GM23338 (cell line): ENCODE data around the gene SRCAP. TPM values are rescaled to one million over a fixed set of nuclear protein-coding genes. Genes with fewer than 3 reads are reported as not detected.

Experiments used
- ATAC-seq: fragments of 200-7000 bp; cut with Tn5 transposase; 3 replicates; pipeline ENCODE4 v1.9.1; 2020
- DNase-seq: peaks from one replicate; pipeline ENCODE4 v3.0.0-alpha.2; 2015; ENCODE audit warnings: low spot score
- H2AFZ ChIP-seq: fragments of 200-600 bp; sonication (generic); 2 replicates; pipeline ENCODE4 v1.8.0; 2016; ENCODE audit warnings: antibody characterized with exemption, mild to moderate bottlenecking, moderate library complexity
- H3F3A ChIP-seq: fragments of 200-600 bp; sonication (generic); replicated peaks from 2 replicates; pipeline ENCODE4 v1.8.0; 2017; ENCODE audit warnings: antibody characterized with exemption, mixed run types, low read depth
- H3K27ac ChIP-seq: fragments of 200-600 bp; sonication (generic); 2 replicates; pipeline ENCODE4 v1.6.1; 2016; ENCODE audit warnings: low read depth
- H3K27me3 ChIP-seq: fragments of 200-600 bp; sonication (generic); 2 replicates; pipeline ENCODE4 v1.8.0; 2016; ENCODE audit warnings: mild to moderate bottlenecking, mixed run types, moderate library complexity; ENCODE audit not compliant: insufficient read depth
- H3K36me3 ChIP-seq: fragments of 200-600 bp; sonication (generic); 2 replicates; pipeline ENCODE4 v1.8.0; 2016; ENCODE audit warnings: mild to moderate bottlenecking; ENCODE audit not compliant: insufficient read depth
- H3K4me1 ChIP-seq: fragments of 200-600 bp; sonication (generic); 2 replicates; pipeline ENCODE4 v1.8.0; 2016; ENCODE audit warnings: mild to moderate bottlenecking, moderate library complexity; ENCODE audit not compliant: insufficient read depth
- H3K4me2 ChIP-seq: fragments of 200-600 bp; sonication (generic); 2 replicates; pipeline ENCODE4 v1.7.1; 2017; ENCODE audit warnings: mixed run types
- H3K4me3 ChIP-seq: fragments of 200-600 bp; sonication (generic); 2 replicates; pipeline ENCODE4 v1.6.1; 2016; ENCODE audit warnings: mixed run types
- H3K79me2 ChIP-seq: fragments of 200-600 bp; sonication (generic); replicated peaks from 2 replicates; pipeline ENCODE4 v1.8.0; 2017; ENCODE audit warnings: mild to moderate bottlenecking; ENCODE audit not compliant: insufficient read depth
- H3K9me2 ChIP-seq: fragments of 200-600 bp; sonication (generic); 2 replicates; pipeline ENCODE4 v1.8.0; 2017; ENCODE audit not compliant: insufficient read depth
- H4K20me1 ChIP-seq: fragments of 200-600 bp; sonication (generic); replicated peaks from 2 replicates; pipeline ENCODE4 v1.8.0; 2017; ENCODE audit warnings: mild to moderate bottlenecking; ENCODE audit not compliant: insufficient read depth
- H3K27ac Mint-ChIP-seq: 2 replicates; pipeline ENCODE4 v1.8.0; 2020; ENCODE audit warnings: inconsistent platforms, mild to moderate bottlenecking, moderate library complexity, mixed read lengths
- H3K27me3 Mint-ChIP-seq: 3 replicates; pipeline ENCODE4 v1.8.0; 2022; ENCODE audit warnings: low read depth, mild to moderate bottlenecking, moderate library complexity, mixed read lengths, inconsistent platforms; ENCODE audit not compliant: insufficient read depth, poor library complexity
- H3K36me3 Mint-ChIP-seq: 3 replicates; pipeline ENCODE4 v1.8.0; 2021; ENCODE audit warnings: low read depth, mild to moderate bottlenecking, inconsistent platforms, moderate library complexity, mixed read lengths
- H3K4me1 Mint-ChIP-seq: 3 replicates; pipeline ENCODE4 v1.8.0; 2020; ENCODE audit warnings: mild to moderate bottlenecking, inconsistent platforms, mixed read lengths
- H3K4me3 Mint-ChIP-seq: 3 replicates; pipeline ENCODE4 v1.8.0; 2021; ENCODE audit warnings: moderate library complexity, mild to moderate bottlenecking, inconsistent platforms, mixed read lengths
- H3K9me3 Mint-ChIP-seq: 3 replicates; pipeline ENCODE4 v1.8.0; 2020; ENCODE audit warnings: moderate library complexity, mild to moderate bottlenecking, inconsistent platforms, mixed read lengths
- ETS1 ChIP-seq: IDR thresholded peaks from 2 replicates; pipeline ENCODE4 v1.6.1; 2016; ENCODE audit warnings: antibody characterized with exemption
- EZH2phosphoT487 ChIP-seq: fragments of 200-600 bp; sonication (generic); IDR thresholded peaks from one replicate; pipeline ENCODE4 v1.8.1; 2018; ENCODE audit warnings: antibody characterized with exemption; ENCODE audit not compliant: unreplicated experiment
- NANOG ChIP-seq: IDR thresholded peaks from 2 replicates; pipeline ENCODE4 v1.6.1; 2016; ENCODE audit warnings: antibody characterized with exemption, borderline replicate concordance
- POLR2AphosphoS5 ChIP-seq: IDR thresholded peaks from 2 replicates; pipeline ENCODE4 v1.6.1; 2016; ENCODE audit warnings: antibody characterized with exemption, low read depth
- STAT1 ChIP-seq: IDR thresholded peaks from one replicate; pipeline ENCODE4 v1.6.1; 2016; ENCODE audit warnings: antibody characterized with exemption; ENCODE audit not compliant: unreplicated experiment
- ZNF114 ChIP-seq: fragments of 250-450 bp; sonication (Bioruptor Pico); IDR thresholded peaks from 2 replicates; pipeline ENCODE4 v1.5.0; 2020; ENCODE audit warnings: mild to moderate bottlenecking, moderate library complexity
- ZNF331 ChIP-seq: fragments of 250-450 bp; sonication (Bioruptor Pico); IDR thresholded peaks from 2 replicates; pipeline ENCODE4 v1.5.0; 2020; ENCODE audit warnings: low read depth, mild to moderate bottlenecking, moderate library complexity
- polyA plus RNA-seq: library from polyadenylated mRNA; unstranded; fragments of >200 nt; fragmentation: Nextera tagmentation; extraction: Ambion mirVana; gene quantifications from 2 replicates; pipeline ENCODE4 v1.2.1, GENCODE V29; 2016
- total RNA-seq: library from RNA; depleted of rRNA; stranded (reverse); fragments of >200 nt; shearing (Covaris generic); gene quantifications from 2 replicates; pipeline ENCODE4 v1.2.3, GENCODE V29; 2014
- TF ChIP-seq, protein P1 (sequence below), 2 experiments: fragments of 200-600 bp in 1 of 2; sonication (generic) in 1 of 2; conservative IDR thresholded peaks; 2 replicates each; pipeline versions ENCODE4 v1.5.1 to v1.6.1; 2016 to 2017; ENCODE audit warnings: antibody characterized with exemption in 2 of 2, low read depth in 2 of 2, mild to moderate bottlenecking in 2 of 2, moderate library complexity in 1 of 2

The SRCAP gene
- total and polyA plus RNA-seq, 2 experiments from 2014 or later = 15.3 to 38.4 TPM

DNA sequence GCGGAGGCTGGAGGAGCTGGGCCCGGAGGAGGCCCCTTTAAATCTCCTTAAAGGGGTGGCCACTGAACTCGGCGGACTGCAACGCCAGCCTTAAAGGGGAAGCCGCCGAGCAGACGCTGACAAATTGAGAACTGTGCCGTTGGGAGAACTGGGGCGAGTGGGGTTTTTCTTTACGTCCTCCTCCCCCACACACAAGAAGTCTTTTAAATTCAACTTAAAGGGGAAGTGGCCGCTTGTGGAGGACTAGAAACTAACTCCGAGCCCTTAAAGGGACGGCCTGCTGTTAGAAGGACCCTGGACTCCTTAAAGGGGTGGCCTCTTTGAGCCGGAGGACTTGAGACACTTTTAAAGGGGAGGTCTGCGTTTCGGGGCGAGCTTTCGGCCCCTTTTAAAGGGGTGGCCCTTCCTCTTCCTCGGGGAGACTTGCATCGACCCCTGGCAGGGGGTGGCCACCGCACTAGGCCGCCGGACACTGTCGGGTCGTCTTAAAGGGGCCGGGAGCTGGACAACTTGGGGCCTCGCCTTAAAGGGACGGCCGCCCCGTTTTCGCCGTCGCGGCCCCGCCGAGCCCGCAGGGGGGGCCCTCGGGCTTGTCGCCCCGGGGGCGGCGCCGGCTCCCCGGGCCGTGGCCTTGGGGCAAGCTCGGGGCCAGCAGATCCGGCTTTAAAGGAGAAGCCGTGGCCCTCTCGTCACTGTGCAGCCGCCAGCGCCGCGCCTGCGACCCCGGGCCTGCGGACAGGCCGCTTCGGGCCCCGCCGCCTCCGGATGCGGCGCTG lies 40.1 kb upstream of the SRCAP start:
- no peaks in the 10 kb centered on the region for H3K9me2 ChIP-seq
- peaks cover 20% of the 10 kb centered on the region for H3F3A ChIP-seq
- peak overlapping the region; percentile 58 for H3K4me3 ChIP-seq
- no peaks in the 10 kb centered on the region; the same call in 2 of the 3 replicates for H3K9me3 Mint-ChIP-seq
- H2AFZ ChIP-seq = peak overlapping the region; percentile 34
- peak overlapping the region; percentile 99 for H3K27ac Mint-ChIP-seq
- ATAC-seq = peak; percentile 27
- TF ChIP-seq, protein P1, sequence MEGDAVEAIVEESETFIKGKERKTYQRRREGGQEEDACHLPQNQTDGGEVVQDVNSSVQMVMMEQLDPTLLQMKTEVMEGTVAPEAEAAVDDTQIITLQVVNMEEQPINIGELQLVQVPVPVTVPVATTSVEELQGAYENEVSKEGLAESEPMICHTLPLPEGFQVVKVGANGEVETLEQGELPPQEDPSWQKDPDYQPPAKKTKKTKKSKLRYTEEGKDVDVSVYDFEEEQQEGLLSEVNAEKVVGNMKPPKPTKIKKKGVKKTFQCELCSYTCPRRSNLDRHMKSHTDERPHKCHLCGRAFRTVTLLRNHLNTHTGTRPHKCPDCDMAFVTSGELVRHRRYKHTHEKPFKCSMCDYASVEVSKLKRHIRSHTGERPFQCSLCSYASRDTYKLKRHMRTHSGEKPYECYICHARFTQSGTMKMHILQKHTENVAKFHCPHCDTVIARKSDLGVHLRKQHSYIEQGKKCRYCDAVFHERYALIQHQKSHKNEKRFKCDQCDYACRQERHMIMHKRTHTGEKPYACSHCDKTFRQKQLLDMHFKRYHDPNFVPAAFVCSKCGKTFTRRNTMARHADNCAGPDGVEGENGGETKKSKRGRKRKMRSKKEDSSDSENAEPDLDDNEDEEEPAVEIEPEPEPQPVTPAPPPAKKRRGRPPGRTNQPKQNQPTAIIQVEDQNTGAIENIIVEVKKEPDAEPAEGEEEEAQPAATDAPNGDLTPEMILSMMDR (conservative IDR thresholded peaks at IDR 0.05; ENCODE audit: low read depth in 2 of 2) = 0 out of 4 replicates have a peak, but pooled peaks of 1 of the 2 experiments have one; percentile 16
- no peak for TF ChIP-seq POLR2AphosphoS5
- TF ChIP-seq NANOG = no peak
- peaks cover 10% of the 10 kb centered on the region; the same call in 2 of the 3 replicates for H3K4me1 Mint-ChIP-seq
- no peaks in the 10 kb centered on the region for H3K36me3 ChIP-seq
- H3K4me2 ChIP-seq = peak overlapping the region; percentile 88
- peaks cover 50% of the 10 kb centered on the region for H3K27me3 ChIP-seq
- peaks cover 23% of the 10 kb centered on the region for H3K36me3 Mint-ChIP-seq
- peak; percentile 94 for DNase-seq
- H3K79me2 ChIP-seq = no peaks in the 10 kb centered on the region
- H3K27ac ChIP-seq = peak overlapping the region; percentile 83
- peaks cover 10% of the 10 kb centered on the region; the same call in 1 of the 2 replicates for H3K4me1 ChIP-seq
- H3K4me3 Mint-ChIP-seq = peak overlapping the region; percentile 97
- peaks cover 38% of the 10 kb centered on the region for H4K20me1 ChIP-seq
- H3K27me3 Mint-ChIP-seq = peaks cover 52% of the 10 kb centered on the region

- H3K4me2 ChIP-seq = peak overlapping the region; percentile 88
- peak overlapping the region; percentile 58 for H3K4me3 ChIP-seq
- H3K27me3 ChIP-seq = peaks cover 51% of the 10 kb centered on the region
- H3K4me3 Mint-ChIP-seq = peak overlapping the region; percentile 68; the same call in 2 of the 3 replicates
- no peak overlapping the region for H2AFZ ChIP-seq
- peaks cover 52% of the 10 kb centered on the region for H3K27me3 Mint-ChIP-seq
- peak; percentile 6; the same call in 2 of the 3 replicates for ATAC-seq
- DNase-seq = peak; percentile 43
- peaks cover 10% of the 10 kb centered on the region; the same call in 2 of the 3 replicates for H3K4me1 Mint-ChIP-seq
- H3K27ac Mint-ChIP-seq = no peak overlapping the region
- no peak overlapping the region for H3K27ac ChIP-seq
- no peaks in the 10 kb centered on the region for H3K79me2 ChIP-seq
- no peak for TF ChIP-seq NANOG
- TF ChIP-seq ZNF114 = no peak
- no peak for TF ChIP-seq EZH2phosphoT487
- TF ChIP-seq STAT1 = no peak
- TF ChIP-seq ETS1 = no peak
- TF ChIP-seq POLR2AphosphoS5 = no peak
- TF ChIP-seq ZNF331 (CRISPR knock-in tag) = no peak
- H3K36me3 Mint-ChIP-seq = peaks cover 24% of the 10 kb centered on the region
- peaks cover 20% of the 10 kb centered on the region for H3F3A ChIP-seq
- peaks cover 10% of the 10 kb centered on the region; the same call in 1 of the 2 replicates for H3K4me1 ChIP-seq
- H3K36me3 ChIP-seq = no peaks in the 10 kb centered on the region
- H4K20me1 ChIP-seq = peaks cover 38% of the 10 kb centered on the region
- no peaks in the 10 kb centered on the region; the same call in 2 of the 3 replicates for H3K9me3 Mint-ChIP-seq
- H3K9me2 ChIP-seq = no peaks in the 10 kb centered on the region
Measured at GRCh38 chr16:30659507-30660423, 39.2 kb upstream of the SRCAP start.
